Upper lobe of left lung (tissue), 4 donors: ENCODE results near the gene ATOH7.

ENCODE experiments used
- CTCF ChIP-seq, 6 experiments: fragments of 450-650 bp in 4 of 6; fragments of 200-600 bp in 2 of 6; sonication (generic) in 2 of 6; IDR thresholded peaks; one replicate each; pipeline ENCODE4 v1.5.1; 2016 to 2019; ENCODE audit warnings: antibody characterized with exemption in 6 of 6
- EP300 ChIP-seq, 4 donors: sonication (generic); formaldehyde crosslinking; IDR thresholded peaks; one replicate each; pipeline ENCODE4 v1.5.1; 2017; ENCODE audit warnings: antibody characterized with exemption in 4 of 4, control low read depth in 2 of 4
- POLR2A ChIP-seq, 4 donors: fragments of 450-650 bp; IDR thresholded peaks; one replicate each; pipeline ENCODE4 v1.5.1; 2016 to 2017; ENCODE audit warnings: antibody characterized with exemption in 4 of 4, mild to moderate bottlenecking in 2 of 4

- TF ChIP-seq CTCF (IDR thresholded peaks at IDR 0.05) = no peak
- TF ChIP-seq EP300 (IDR thresholded peaks at IDR 0.05) = no peak
- TF ChIP-seq POLR2A (IDR thresholded peaks at IDR 0.05) = no peak
Measured at GRCh38 chr10:68184546-68184945, 47.4 kb downstream of the ATOH7 start.
